ENCODE results near the gene PIP5K1A. TPM values are rescaled to one million over a fixed set of nuclear protein-coding genes. Genes with fewer than 3 reads are reported as not detected.
"Not testable (repeated sequence)": the region's sequence is repeated elsewhere in the genome, so short reads cannot be mapped to it uniquely, and the experiment has no call there.

Gene PIP5K1A
- total and polyA plus RNA-seq, 5 donors from 2014 or later = 12.0 to 60.3 (median 15.8) TPM

GRCh38 chr1:151176514-151177045, 21.8 kb upstream of the PIP5K1A start:
- peak overlapping the region in 1 of 3 donors; percentile 18 for H3K27ac Mint-ChIP-seq
- Histone ChIP-seq H3K9me3 (ENCODE audit: control insufficient read depth in 2 of 2, low read length in 2 of 2) (no peaks in the 10 kb centered on the region), H3K27me3 (ENCODE audit: control insufficient read depth, insufficient read depth, low read length) (no peaks in the 10 kb centered on the region), H3K4me3 (ENCODE audit: low read depth, low read length) (no peak overlapping the region), H3K36me3 (ENCODE audit: control insufficient read depth, insufficient read depth, low read length) (peaks cover 65% of the 10 kb centered on the region), H3K27ac (ENCODE audit: insufficient read depth, low read length, poor library complexity, severe bottlenecking) (no peak overlapping the region), H3K4me1 (ENCODE audit: control insufficient read depth, insufficient read depth, low read length, poor library complexity, severe bottlenecking) (no peaks in the 10 kb centered on the region)
- peaks cover 45% of the 10 kb centered on the region for H3K36me3 Mint-ChIP-seq
- no peak for ATAC-seq (ENCODE audit: low read depth in 2 of 2)
- no peak for DNase-seq
- no peaks in the 10 kb centered on the region for H3K9me3 Mint-ChIP-seq
- H3K4me3 Mint-ChIP-seq = no peak overlapping the region
- H3K4me1 Mint-ChIP-seq = peaks cover 0 to 11% (median 6%) of the 10 kb centered on the region in 4 donors
- no peaks in the 10 kb centered on the region for H3K27me3 Mint-ChIP-seq

- H3K27me3 ChIP-seq (ENCODE audit: control insufficient read depth, insufficient read depth, low read length) = no peaks in the 10 kb centered on the region
- H3K36me3 ChIP-seq (ENCODE audit: control insufficient read depth, insufficient read depth, low read length) = peaks cover 48% of the 10 kb centered on the region
- ATAC-seq (ENCODE audit: low read depth in 2 of 2) (no peak), DNase-seq (no peak)
- H3K36me3 Mint-ChIP-seq = peaks cover 35% of the 10 kb centered on the region
- no peak overlapping the region for H3K27ac ChIP-seq (ENCODE audit: insufficient read depth, low read length, poor library complexity, severe bottlenecking)
- no peaks in the 10 kb centered on the region for H3K9me3 ChIP-seq (ENCODE audit: control insufficient read depth in 2 of 2, low read length in 2 of 2)
- peaks cover 9% of the 10 kb centered on the region for H3K4me1 ChIP-seq (ENCODE audit: control insufficient read depth, insufficient read depth, low read length, poor library complexity, severe bottlenecking)
- H3K4me3 ChIP-seq (ENCODE audit: low read depth, low read length) = no peak overlapping the region
- peak overlapping the region; percentile 4 to 83 (median 49) for H3K27ac Mint-ChIP-seq
- no peaks in the 10 kb centered on the region for H3K27me3 Mint-ChIP-seq
- no peaks in the 10 kb centered on the region for H3K9me3 Mint-ChIP-seq
- H3K4me3 Mint-ChIP-seq = peak overlapping the region in 1 of 4 donors; percentile 66
- peaks cover 5 to 26% (median 17%) of the 10 kb centered on the region in 4 donors for H3K4me1 Mint-ChIP-seq
Measured at GRCh38 chr1:151184211-151184610, 14.1 kb upstream of the PIP5K1A start.

GRCh38 chr1:151187205-151187604, 11.1 kb upstream of the PIP5K1A start:
- no peak for ATAC-seq (ENCODE audit: low read depth in 2 of 2)
- no peak for DNase-seq
- Mint-ChIP-seq H3K9me3 (no peaks in the 10 kb centered on the region), H3K4me3 (peak overlapping the region in 1 of 4 donors; percentile 11), H3K36me3 (peaks cover 26% of the 10 kb centered on the region), H3K4me1 (peaks cover 5 to 43% (median 29%) of the 10 kb centered on the region in 4 donors), H3K27ac (no peak overlapping the region), H3K27me3 (peaks cover 4% of the 10 kb centered on the region)
- H3K36me3 ChIP-seq (ENCODE audit: control insufficient read depth, insufficient read depth, low read length) = peaks cover 30% of the 10 kb centered on the region
- no peak overlapping the region for H3K4me3 ChIP-seq (ENCODE audit: low read depth, low read length)
- no peaks in the 10 kb centered on the region for H3K9me3 ChIP-seq (ENCODE audit: control insufficient read depth in 2 of 2, low read length in 2 of 2)
- H3K4me1 ChIP-seq (ENCODE audit: control insufficient read depth, insufficient read depth, low read length, poor library complexity, severe bottlenecking) = peaks cover 13% of the 10 kb centered on the region
- no peaks in the 10 kb centered on the region for H3K27me3 ChIP-seq (ENCODE audit: control insufficient read depth, insufficient read depth, low read length)
- H3K27ac ChIP-seq (ENCODE audit: insufficient read depth, low read length, poor library complexity, severe bottlenecking) = no peak overlapping the region

- not testable (repeated sequence) for H3K9me3 Mint-ChIP-seq; ATAC-seq (ENCODE audit: low read depth in 2 of 2); H3K9me3 ChIP-seq (ENCODE audit: control insufficient read depth in 2 of 2, low read length in 2 of 2); DNase-seq; H3K27me3 ChIP-seq (ENCODE audit: control insufficient read depth, insufficient read depth, low read length); H3K27me3 Mint-ChIP-seq; H3K27ac ChIP-seq (ENCODE audit: insufficient read depth, low read length, poor library complexity, severe bottlenecking)
- H3K4me3 ChIP-seq (ENCODE audit: low read depth, low read length) = peak overlapping the region; percentile 51
- peaks cover 18% of the 10 kb centered on the region for H3K36me3 ChIP-seq (ENCODE audit: control insufficient read depth, insufficient read depth, low read length)
- Mint-ChIP-seq H3K4me3 (peak overlapping the region; percentile 95 to 100 (median 99)), H3K36me3 (peaks cover 19% of the 10 kb centered on the region), H3K27ac (peak overlapping the region; percentile 36 to 97 (median 52)), H3K4me1 (peaks cover 5 to 43% (median 27%) of the 10 kb centered on the region in 4 donors)
- H3K4me1 ChIP-seq (ENCODE audit: control insufficient read depth, insufficient read depth, low read length, poor library complexity, severe bottlenecking) = peaks cover 13% of the 10 kb centered on the region
Measured at GRCh38 chr1:151188667-151189066, 9.7 kb upstream of the PIP5K1A start.

- Mint-ChIP-seq H3K27me3 (peaks cover 9% of the 10 kb centered on the region), H3K4me3 (peak within 1 kb of the TSS; percentile 95 to 100 (median 99)), H3K27ac (peak within 1 kb of the TSS; percentile 97 to 100 (median 98)), H3K36me3 (peaks cover 12% of the 10 kb centered on the region), H3K4me1 (peaks cover 5 to 45% (median 27%) of the 10 kb centered on the region in 4 donors), H3K9me3 (no peaks in the 10 kb centered on the region)
- Histone ChIP-seq H3K36me3 (ENCODE audit: control insufficient read depth, insufficient read depth, low read length) (peaks cover 7% of the 10 kb centered on the region), H3K4me3 (ENCODE audit: low read depth, low read length) (peak within 1 kb of the TSS; percentile 90), H3K9me3 (ENCODE audit: control insufficient read depth in 2 of 2, low read length in 2 of 2) (no peaks in the 10 kb centered on the region), H3K27me3 (ENCODE audit: control insufficient read depth, insufficient read depth, low read length) (no peaks in the 10 kb centered on the region), H3K4me1 (ENCODE audit: control insufficient read depth, insufficient read depth, low read length, poor library complexity, severe bottlenecking) (peaks cover 13% of the 10 kb centered on the region), H3K27ac (ENCODE audit: insufficient read depth, low read length, poor library complexity, severe bottlenecking) (peak within 1 kb of the TSS; percentile 87)
- DNase-seq = peak; percentile 80 to 94 (median 87)
- peak; percentile 95 to 97 for ATAC-seq (ENCODE audit: low read depth in 2 of 2)
Measured at GRCh38 chr1:151189637-151190445, 8.5 kb upstream of the PIP5K1A start, which contains the start of gene VPS72. VPS72 (minus strand) TSS chr1:151190197; CDS start chr1:151190121, 76 bp downstream.

GRCh38 chr1:151192047-151192446, 6.3 kb upstream of the PIP5K1A start:
- DNase-seq = no peak
- no peaks in the 10 kb centered on the region for H3K36me3 ChIP-seq (ENCODE audit: control insufficient read depth, insufficient read depth, low read length)
- H3K27me3 Mint-ChIP-seq = peaks cover 14% of the 10 kb centered on the region
- no peak for ATAC-seq (ENCODE audit: low read depth in 2 of 2)
- H3K4me1 Mint-ChIP-seq = peaks cover 9 to 40% (median 25%) of the 10 kb centered on the region in 4 donors
- no peaks in the 10 kb centered on the region for H3K27me3 ChIP-seq (ENCODE audit: control insufficient read depth, insufficient read depth, low read length)
- no peak overlapping the region for H3K4me3 ChIP-seq (ENCODE audit: low read depth, low read length)
- peaks cover 13% of the 10 kb centered on the region for H3K4me1 ChIP-seq (ENCODE audit: control insufficient read depth, insufficient read depth, low read length, poor library complexity, severe bottlenecking)
- H3K9me3 ChIP-seq (ENCODE audit: control insufficient read depth in 2 of 2, low read length in 2 of 2) = no peaks in the 10 kb centered on the region
- no peaks in the 10 kb centered on the region for H3K9me3 Mint-ChIP-seq
- no peak overlapping the region for H3K27ac ChIP-seq (ENCODE audit: insufficient read depth, low read length, poor library complexity, severe bottlenecking)
- no peak overlapping the region for H3K27ac Mint-ChIP-seq
- H3K36me3 Mint-ChIP-seq = peaks cover 5% of the 10 kb centered on the region
- no peak overlapping the region for H3K4me3 Mint-ChIP-seq

- Histone ChIP-seq H3K27ac (ENCODE audit: insufficient read depth, low read length, poor library complexity, severe bottlenecking) (no peak overlapping the region), H3K9me3 (ENCODE audit: control insufficient read depth in 2 of 2, low read length in 2 of 2) (no peaks in the 10 kb centered on the region), H3K4me3 (ENCODE audit: low read depth, low read length) (no peak overlapping the region), H3K27me3 (ENCODE audit: control insufficient read depth, insufficient read depth, low read length) (no peaks in the 10 kb centered on the region), H3K36me3 (ENCODE audit: control insufficient read depth, insufficient read depth, low read length) (no peaks in the 10 kb centered on the region), H3K4me1 (ENCODE audit: control insufficient read depth, insufficient read depth, low read length, poor library complexity, severe bottlenecking) (peaks cover 20% of the 10 kb centered on the region)
- DNase-seq (no peak), ATAC-seq (ENCODE audit: low read depth in 2 of 2) (no peak)
- Mint-ChIP-seq H3K36me3 (peaks cover 5% of the 10 kb centered on the region), H3K4me3 (no peak overlapping the region), H3K27me3 (peaks cover 18% of the 10 kb centered on the region), H3K27ac (no peak overlapping the region), H3K9me3 (no peaks in the 10 kb centered on the region), H3K4me1 (peaks cover 11 to 42% (median 25%) of the 10 kb centered on the region in 4 donors)
Measured at GRCh38 chr1:151193304-151193703, 5.0 kb upstream of the PIP5K1A start.

Data from CD4-positive, CD25-positive, alpha-beta regulatory T cell (primary cell).